T-helper 17 cell (primary cell): Measurements from ENCODE around the gene ACSS1. TPM values are rescaled to one million over a fixed set of nuclear protein-coding genes. Genes with fewer than 3 reads are reported as not detected.

ENCODE experiments used
- ATAC-seq: fragments of 150-1000 bp; cut with Tn5 transposase; 2 replicates; pipeline ENCODE4 v1.10.0; 2021; ENCODE audit warnings: mild to moderate bottlenecking, moderate library complexity
- DNase-seq, 3 donors: peaks; one replicate each; pipeline versions ENCODE4 v3.0.0 to v3.0.0-alpha.2; 2020 to 2021
- H3K9me3 ChIP-seq: one replicate; pipeline ENCODE4 v1.7.0; 2013; ENCODE audit warnings: low read length, mild to moderate bottlenecking; ENCODE audit not compliant: control insufficient read depth, poor library complexity, severe bottlenecking
- H3K27ac Mint-ChIP-seq: one replicate; pipeline ENCODE4 v1.8.0; 2022; ENCODE audit warnings: mild to moderate bottlenecking, moderate library complexity, mixed read lengths
- H3K27me3 Mint-ChIP-seq: one replicate; pipeline ENCODE4 v1.8.0; 2022; ENCODE audit warnings: mixed read lengths
- H3K36me3 Mint-ChIP-seq: one replicate; pipeline ENCODE4 v1.8.0; 2022; ENCODE audit warnings: low read depth, mixed read lengths
- H3K4me1 Mint-ChIP-seq: one replicate; pipeline ENCODE4 v1.8.0; 2022; ENCODE audit warnings: mild to moderate bottlenecking, mixed read lengths
- H3K4me3 Mint-ChIP-seq: one replicate; pipeline ENCODE4 v1.8.0; 2022; ENCODE audit warnings: mild to moderate bottlenecking, moderate library complexity, mixed read lengths
- total RNA-seq, 4 donors: library from RNA in 2 of 4; stranded (reverse) in 2 of 4; gene quantifications; one replicate each; pipeline ENCODE4 v1.2.3 and lab custom pipeline; 2022 to 2026

The ACSS1 gene
- total RNA-seq, 2 donors from 2014 or later: 33.1 to 34.0 TPM

- H3K9me3 ChIP-seq: no peaks in the 10 kb centered on the region
- ATAC-seq: no peak
- Mint-ChIP-seq H3K4me3 (no peak overlapping the region), H3K4me1 (peaks cover 20% of the 10 kb centered on the region), H3K27me3 (no peaks in the 10 kb centered on the region), H3K27ac (no peak overlapping the region), H3K36me3 (no peaks in the 10 kb centered on the region)
- DNase-seq: no peak
Measured at GRCh38 chr20:24996449-24997377, 61.2 kb downstream of the ACSS1 start.

- Mint-ChIP-seq H3K4me3 (no peak overlapping the region), H3K36me3 (no peaks in the 10 kb centered on the region), H3K27me3 (no peaks in the 10 kb centered on the region), H3K27ac (no peak overlapping the region), H3K4me1 (peaks cover 27% of the 10 kb centered on the region)
- no peaks in the 10 kb centered on the region for H3K9me3 ChIP-seq
- ATAC-seq (no peak), DNase-seq (no peak)
Measured at GRCh38 chr20:24995741-24996448, 62.0 kb downstream of the ACSS1 start.

GRCh38 chr20:24994470-24995368 is 63.2 kb downstream of the ACSS1 start:
- Mint-ChIP-seq H3K4me3 (peak overlapping the region; percentile 36), H3K36me3 (no peaks in the 10 kb centered on the region), H3K4me1 (peaks cover 36% of the 10 kb centered on the region), H3K27me3 (no peaks in the 10 kb centered on the region), H3K27ac (peak overlapping the region; percentile 39)
- peak; percentile 42 for ATAC-seq
- peak; percentile 54 to 75 (median 66) for DNase-seq
- H3K9me3 ChIP-seq: no peaks in the 10 kb centered on the region

GRCh38 chr20:24994186-24994465 is 63.8 kb downstream of the ACSS1 start:
- no peaks in the 10 kb centered on the region for H3K27me3 Mint-ChIP-seq
- DNase-seq: no peak
- H3K9me3 ChIP-seq: no peaks in the 10 kb centered on the region
- no peaks in the 10 kb centered on the region for H3K36me3 Mint-ChIP-seq
- ATAC-seq: no peak
- peaks cover 36% of the 10 kb centered on the region for H3K4me1 Mint-ChIP-seq
- H3K27ac Mint-ChIP-seq: peak overlapping the region; percentile 39
- H3K4me3 Mint-ChIP-seq: peak overlapping the region; percentile 9

GRCh38 chr20:24993337-24994185 is 64.4 kb downstream of the ACSS1 start:
- peak overlapping the region; percentile 39 for H3K4me3 Mint-ChIP-seq
- H3K4me1 Mint-ChIP-seq: peaks cover 37% of the 10 kb centered on the region
- H3K27me3 Mint-ChIP-seq: no peaks in the 10 kb centered on the region
- H3K36me3 Mint-ChIP-seq: no peaks in the 10 kb centered on the region
- no peaks in the 10 kb centered on the region for H3K9me3 ChIP-seq
- peak overlapping the region; percentile 97 for H3K27ac Mint-ChIP-seq
- DNase-seq (no peak), ATAC-seq (no peak)

GRCh38 chr20:24992487-24993205 is 65.3 kb downstream of the ACSS1 start, which contains the start of gene APMAP:
TSS of gene APMAP (minus strand) at chr20:24992751. CDS start at chr20:24992688, 63 bp downstream.
- Mint-ChIP-seq H3K4me3 (peak within 1 kb of the TSS; percentile 98), H3K36me3 (no peaks in the 10 kb centered on the region), H3K4me1 (peaks cover 38% of the 10 kb centered on the region), H3K27me3 (no peaks in the 10 kb centered on the region), H3K27ac (peak within 1 kb of the TSS; percentile 97)
- ATAC-seq: peak; percentile 95
- no peaks in the 10 kb centered on the region for H3K9me3 ChIP-seq
- DNase-seq: peak; percentile 92 to 94 (median 94)

GRCh38 chr20:24991897-24992486 is 65.9 kb downstream of the ACSS1 start:
- H3K9me3 ChIP-seq: no peaks in the 10 kb centered on the region
- peaks cover 40% of the 10 kb centered on the region for H3K4me1 Mint-ChIP-seq
- no peaks in the 10 kb centered on the region for H3K36me3 Mint-ChIP-seq
- peak; percentile 2 for ATAC-seq
- peak overlapping the region; percentile 98 for H3K4me3 Mint-ChIP-seq
- H3K27ac Mint-ChIP-seq: peak overlapping the region; percentile 97
- DNase-seq: no peak
- H3K27me3 Mint-ChIP-seq: no peaks in the 10 kb centered on the region

GRCh38 chr20:24990810-24991252 is 67.1 kb downstream of the ACSS1 start:
- Mint-ChIP-seq H3K4me3 (peak overlapping the region; percentile 98), H3K27me3 (no peaks in the 10 kb centered on the region), H3K36me3 (no peaks in the 10 kb centered on the region), H3K4me1 (peaks cover 45% of the 10 kb centered on the region), H3K27ac (peak overlapping the region; percentile 97)
- DNase-seq: no peak
- no peak for ATAC-seq
- no peaks in the 10 kb centered on the region for H3K9me3 ChIP-seq

GRCh38 chr20:24989162-24989561 is 68.8 kb downstream of the ACSS1 start:
- peaks cover 53% of the 10 kb centered on the region for H3K4me1 Mint-ChIP-seq
- no peaks in the 10 kb centered on the region for H3K27me3 Mint-ChIP-seq
- DNase-seq (no peak), ATAC-seq (no peak)
- H3K27ac Mint-ChIP-seq: peak overlapping the region; percentile 45
- H3K36me3 Mint-ChIP-seq: no peaks in the 10 kb centered on the region
- H3K4me3 Mint-ChIP-seq: no peak overlapping the region
- H3K9me3 ChIP-seq: no peaks in the 10 kb centered on the region

GRCh38 chr20:24987873-24988835 is 69.8 kb downstream of the ACSS1 start:
- H3K36me3 Mint-ChIP-seq: no peaks in the 10 kb centered on the region
- H3K4me3 Mint-ChIP-seq: no peak overlapping the region
- no peaks in the 10 kb centered on the region for H3K9me3 ChIP-seq
- H3K27ac Mint-ChIP-seq: no peak overlapping the region
- DNase-seq (no peak), ATAC-seq (no peak)
- H3K27me3 Mint-ChIP-seq: no peaks in the 10 kb centered on the region
- peaks cover 47% of the 10 kb centered on the region for H3K4me1 Mint-ChIP-seq

- no peak for ATAC-seq
Measured at GRCh38 chr20:24987244-24987643, 70.7 kb downstream of the ACSS1 start.

More at GRCh38 chr20:24987244-24987643, 70.7 kb downstream of the ACSS1 start:
- Mint-ChIP-seq H3K4me1 (peaks cover 49% of the 10 kb centered on the region), H3K36me3 (peaks cover 5% of the 10 kb centered on the region), H3K27ac (peak overlapping the region; percentile 27), H3K27me3 (no peaks in the 10 kb centered on the region), H3K4me3 (no peak overlapping the region)
- DNase-seq: no peak
- no peaks in the 10 kb centered on the region for H3K9me3 ChIP-seq
